ENCODE results near the gene RABGGTA. TPM values are rescaled to one million over a fixed set of nuclear protein-coding genes. Genes with fewer than 3 reads are reported as not detected.

Gene RABGGTA
- total and polyA plus RNA-seq, 9 donors: 7.9 to 48.3 (median 23.1) TPM

DNA sequence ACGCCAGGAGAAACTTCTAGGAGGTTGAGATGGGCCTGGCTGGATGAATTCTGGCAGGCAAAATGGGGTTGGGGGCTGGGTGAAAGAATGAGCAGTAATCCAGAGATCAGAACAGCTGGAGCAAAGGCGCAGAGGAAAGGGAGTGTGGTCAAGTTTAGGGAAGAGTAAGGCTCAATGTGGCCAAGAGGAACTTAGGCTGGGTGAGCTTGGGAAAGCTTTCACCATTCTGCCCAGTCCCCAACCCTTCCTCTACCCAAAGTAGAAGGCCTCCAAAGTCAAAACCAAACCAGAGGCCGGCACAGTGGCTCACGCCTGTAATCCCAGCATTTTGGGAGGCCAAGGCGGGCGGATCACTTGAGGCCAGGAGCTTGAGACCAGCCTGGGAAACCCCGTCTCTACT is 10.2 kb upstream of the RABGGTA start:
- 88 to 93% (median 90%) methylated on average over 7 of the region's 7 CpGs for WGBS, 3 donors
- intact Hi-C loops (cut with DNase I): no loop called here
- no peak for DNase-seq
- no peak overlapping the region for H3K27ac ChIP-seq
- TF ChIP-seq EP300 (IDR thresholded peaks at IDR 0.05): no peak
- TF ChIP-seq POLR2A (IDR thresholded peaks at IDR 0.05): no peak
- TF ChIP-seq, protein P1, sequence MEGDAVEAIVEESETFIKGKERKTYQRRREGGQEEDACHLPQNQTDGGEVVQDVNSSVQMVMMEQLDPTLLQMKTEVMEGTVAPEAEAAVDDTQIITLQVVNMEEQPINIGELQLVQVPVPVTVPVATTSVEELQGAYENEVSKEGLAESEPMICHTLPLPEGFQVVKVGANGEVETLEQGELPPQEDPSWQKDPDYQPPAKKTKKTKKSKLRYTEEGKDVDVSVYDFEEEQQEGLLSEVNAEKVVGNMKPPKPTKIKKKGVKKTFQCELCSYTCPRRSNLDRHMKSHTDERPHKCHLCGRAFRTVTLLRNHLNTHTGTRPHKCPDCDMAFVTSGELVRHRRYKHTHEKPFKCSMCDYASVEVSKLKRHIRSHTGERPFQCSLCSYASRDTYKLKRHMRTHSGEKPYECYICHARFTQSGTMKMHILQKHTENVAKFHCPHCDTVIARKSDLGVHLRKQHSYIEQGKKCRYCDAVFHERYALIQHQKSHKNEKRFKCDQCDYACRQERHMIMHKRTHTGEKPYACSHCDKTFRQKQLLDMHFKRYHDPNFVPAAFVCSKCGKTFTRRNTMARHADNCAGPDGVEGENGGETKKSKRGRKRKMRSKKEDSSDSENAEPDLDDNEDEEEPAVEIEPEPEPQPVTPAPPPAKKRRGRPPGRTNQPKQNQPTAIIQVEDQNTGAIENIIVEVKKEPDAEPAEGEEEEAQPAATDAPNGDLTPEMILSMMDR (IDR thresholded peaks at IDR 0.05): no peak
- no peaks in the 10 kb centered on the region for H3K27me3 ChIP-seq
- no peak overlapping the region for H3K4me3 ChIP-seq
- H3K9me3 ChIP-seq: no peaks in the 10 kb centered on the region
- H3K36me3 ChIP-seq: no peaks in the 10 kb centered on the region
- H3K4me1 ChIP-seq (ENCODE audit: insufficient read depth): no peaks in the 10 kb centered on the region

DNA sequence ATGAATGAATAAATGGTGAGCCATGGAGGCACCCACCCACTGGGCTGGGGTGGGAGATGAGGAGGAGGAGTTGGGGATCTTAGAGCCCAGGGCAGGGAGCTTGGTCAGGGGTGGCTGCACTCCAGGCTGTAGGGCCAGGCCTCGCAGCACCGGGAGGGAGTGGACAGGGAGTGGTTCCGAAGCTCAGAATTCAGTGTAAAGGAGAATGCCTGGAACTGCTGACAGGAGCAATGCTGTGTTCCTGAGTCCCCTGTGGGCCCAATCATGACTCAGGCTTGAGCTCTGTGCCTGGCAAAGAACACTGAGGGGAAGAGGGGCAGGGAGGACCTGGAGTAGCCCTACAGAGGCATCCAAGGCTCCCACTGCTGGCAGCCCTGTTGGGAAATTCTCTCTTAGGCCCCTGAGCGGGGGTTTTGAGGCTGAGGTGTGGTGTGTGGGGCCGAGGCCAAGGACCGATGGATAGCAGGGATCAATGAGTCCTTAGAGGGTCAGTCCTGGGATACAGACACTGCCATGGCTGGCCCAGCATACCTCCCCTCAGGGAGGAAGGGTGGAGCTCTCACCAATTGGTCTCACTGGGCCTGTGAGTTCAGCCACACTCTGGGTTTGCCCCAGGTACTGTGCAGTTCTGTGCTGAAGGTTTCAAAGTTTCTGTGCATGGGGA is 9.5 kb upstream of the RABGGTA start:
- no peak overlapping the region for H3K27ac ChIP-seq
- H3K4me3 ChIP-seq: no peak overlapping the region
- H3K4me1 ChIP-seq (ENCODE audit: insufficient read depth): no peaks in the 10 kb centered on the region
- no peaks in the 10 kb centered on the region for H3K27me3 ChIP-seq
- intact Hi-C loops (cut with DNase I): no loop called here
- no peak for DNase-seq
- no peaks in the 10 kb centered on the region for H3K36me3 ChIP-seq
- no peaks in the 10 kb centered on the region for H3K9me3 ChIP-seq
- no peak for TF ChIP-seq POLR2A (IDR thresholded peaks at IDR 0.05)
- TF ChIP-seq EP300 (IDR thresholded peaks at IDR 0.05): no peak
- TF ChIP-seq, protein P1 (IDR thresholded peaks at IDR 0.05): no peak
- WGBS, 3 donors: 84 to 90% (median 88%) methylated on average over 6 of the region's 6 CpGs

DNA sequence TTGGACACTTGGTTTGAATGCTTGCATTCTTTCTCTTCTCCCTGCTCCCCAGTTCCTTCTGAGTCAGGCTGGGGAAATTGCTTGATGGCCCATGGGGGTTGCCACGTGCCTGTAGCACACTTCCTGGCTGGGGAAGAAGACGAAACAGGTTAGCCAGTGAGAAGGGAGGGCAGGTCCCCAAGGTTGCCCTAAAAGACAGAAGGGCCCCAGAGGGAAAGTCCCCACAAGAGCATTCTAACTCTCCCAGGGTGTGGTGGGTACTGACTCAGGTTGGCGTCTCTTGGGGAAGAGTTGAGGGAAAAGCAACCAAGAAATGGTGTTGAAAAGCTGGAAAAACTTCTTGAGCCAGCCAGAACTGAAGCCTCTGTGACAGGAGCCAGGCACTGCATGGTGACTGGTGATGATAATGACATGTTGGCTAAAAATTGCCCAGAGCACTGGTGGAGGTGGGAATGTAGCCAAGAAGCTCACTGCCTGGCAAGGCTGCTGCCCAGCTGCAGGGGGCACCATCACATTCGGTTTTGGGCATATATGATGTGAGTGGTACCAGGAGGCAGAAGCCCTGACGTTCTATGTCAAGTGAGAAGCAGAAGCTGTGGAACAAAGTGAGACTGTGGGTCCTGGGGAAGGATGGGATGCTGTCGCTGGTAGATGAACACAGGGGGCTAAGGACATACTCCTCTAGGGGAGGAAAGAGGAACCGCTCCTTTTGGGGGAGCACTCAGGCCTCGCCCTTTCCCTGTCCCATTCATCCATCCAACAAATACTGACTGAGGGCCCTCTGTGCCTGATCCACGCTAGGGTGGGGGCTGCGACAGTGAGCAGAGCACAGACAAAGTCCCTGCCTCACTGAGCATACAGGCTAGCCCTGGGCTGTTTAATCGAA is 8.1 kb upstream of the RABGGTA start:
- H3K9me3 ChIP-seq: no peaks in the 10 kb centered on the region
- H3K4me3 ChIP-seq: no peak overlapping the region
- intact Hi-C loops (cut with DNase I): no loop called here
- 79 to 85% (median 84%) methylated on average over 11 of the region's 11 CpGs for WGBS, 3 donors
- no peaks in the 10 kb centered on the region for H3K27me3 ChIP-seq
- TF ChIP-seq, protein P1 (IDR thresholded peaks at IDR 0.05): no peak
- no peak for TF ChIP-seq POLR2A (IDR thresholded peaks at IDR 0.05)
- no peak for TF ChIP-seq EP300 (IDR thresholded peaks at IDR 0.05)
- no peaks in the 10 kb centered on the region for H3K36me3 ChIP-seq
- H3K27ac ChIP-seq: no peak overlapping the region
- DNase-seq: no peak
- H3K4me1 ChIP-seq (ENCODE audit: insufficient read depth): no peaks in the 10 kb centered on the region

DNA sequence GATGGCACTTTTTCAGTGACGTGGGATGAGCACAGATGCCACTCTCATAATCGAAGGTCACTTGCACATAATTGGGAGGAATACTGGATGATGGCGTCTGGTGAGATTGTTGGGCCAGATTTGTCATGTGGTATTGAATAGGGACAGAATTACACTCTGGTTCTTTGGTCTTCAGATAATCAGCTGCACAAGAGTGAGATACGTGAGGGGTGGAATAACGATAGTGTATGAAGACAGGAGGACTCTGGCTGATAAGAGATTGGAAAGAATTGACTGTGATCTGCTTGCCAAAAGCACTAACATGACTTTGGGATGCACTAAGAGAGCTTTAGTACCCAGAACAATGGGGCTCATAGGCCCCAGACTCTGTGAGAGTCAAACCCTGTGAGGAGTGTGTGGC is 7.0 kb upstream of the RABGGTA start:
- no peak for DNase-seq
- intact Hi-C loops (cut with DNase I): no loop called here
- H3K27ac ChIP-seq: no peak overlapping the region
- WGBS, 3 donors: 81 to 87% (median 85%) methylated on average over 5 of the region's 5 CpGs
- TF ChIP-seq, protein P1 (IDR thresholded peaks at IDR 0.05): no peak
- TF ChIP-seq EP300 (IDR thresholded peaks at IDR 0.05): no peak
- no peak for TF ChIP-seq POLR2A (IDR thresholded peaks at IDR 0.05)
- no peaks in the 10 kb centered on the region for H3K36me3 ChIP-seq
- no peaks in the 10 kb centered on the region for H3K27me3 ChIP-seq
- H3K9me3 ChIP-seq: no peaks in the 10 kb centered on the region
- no peak overlapping the region for H3K4me3 ChIP-seq
- no peaks in the 10 kb centered on the region for H3K4me1 ChIP-seq (ENCODE audit: insufficient read depth)

Measured in ovary (tissue), 9 donors.